GM12891 (cell line): Measurements from ENCODE around the gene GJD2.

Experiments used
- PAX5 ChIP-seq: IDR thresholded peaks from 2 replicates; pipeline ENCODE4 v1.6.1; 2011; ENCODE audit warnings: low read length, moderate library complexity, mild to moderate bottlenecking; ENCODE audit not compliant: insufficient read depth, severe bottlenecking
- POLR2A ChIP-seq: IDR thresholded peaks from 2 replicates; pipeline ENCODE4 v1.6.1; 2011; ENCODE audit warnings: low read depth, low read length, control low read depth
- POLR2AphosphoS5 ChIP-seq: IDR thresholded peaks from 2 replicates; pipeline ENCODE4 v1.6.1; 2011; ENCODE audit warnings: low read depth, low read length, control low read depth
- TAF1 ChIP-seq: IDR thresholded peaks from 2 replicates; pipeline ENCODE4 v1.6.1; 2011; ENCODE audit warnings: low read depth, low read length, control low read depth

- TF ChIP-seq POLR2AphosphoS5 (no peak), POLR2A (no peak), PAX5 (no peak), TAF1 (no peak)
These were observed 32.4 kb downstream of the GJD2 start for GRCh38 chr15:34722439-34722836.
